Progenitor cell of endocrine pancreas (in vitro differentiated cells): Measurements from ENCODE around the gene MAP3K10. TPM values are rescaled to one million over a fixed set of nuclear protein-coding genes. Genes with fewer than 3 reads are reported as not detected.

Experiments used
- DNase-seq: peaks from one replicate; pipeline ENCODE4 v3.0.0; 2021; ENCODE audit warnings: low spot score; ENCODE audit not compliant: unreplicated experiment
- H3K27ac Mint-ChIP-seq: 2 replicates; pipeline ENCODE4 v1.8.0; 2021; ENCODE audit warnings: mild to moderate bottlenecking, moderate library complexity, mixed read lengths
- H3K27me3 Mint-ChIP-seq: 2 replicates; pipeline ENCODE4 v1.8.0; 2021; ENCODE audit warnings: mixed read lengths
- H3K36me3 Mint-ChIP-seq: 2 replicates; pipeline ENCODE4 v1.8.0; 2022; ENCODE audit warnings: mixed read lengths; ENCODE audit not compliant: insufficient read depth
- H3K4me1 Mint-ChIP-seq: 2 replicates; pipeline ENCODE4 v1.8.0; 2021; ENCODE audit warnings: low read depth, mixed read lengths
- H3K4me3 Mint-ChIP-seq: 2 replicates; pipeline ENCODE4 v1.8.0; 2021; ENCODE audit warnings: low read depth, mild to moderate bottlenecking, moderate library complexity, mixed read lengths
- H3K9me3 Mint-ChIP-seq: 2 replicates; pipeline ENCODE4 v1.8.0; 2021; ENCODE audit warnings: low read depth, mixed read lengths
- total RNA-seq: library from RNA; stranded (reverse); gene quantifications from 2 replicates; pipeline ENCODE4 v1.2.1, GENCODE V29; 2021
- TF ChIP-seq, protein P1 (sequence below): fragments of 200-600 bp; sonication (generic); IDR thresholded peaks from one replicate; pipeline ENCODE4 v1.5.0; 2021; ENCODE audit warnings: antibody characterized with exemption, mild to moderate bottlenecking; ENCODE audit not compliant: unreplicated experiment

Gene MAP3K10
- total RNA-seq, 1 donor from 2014 or later = 35.3 TPM

DNA sequence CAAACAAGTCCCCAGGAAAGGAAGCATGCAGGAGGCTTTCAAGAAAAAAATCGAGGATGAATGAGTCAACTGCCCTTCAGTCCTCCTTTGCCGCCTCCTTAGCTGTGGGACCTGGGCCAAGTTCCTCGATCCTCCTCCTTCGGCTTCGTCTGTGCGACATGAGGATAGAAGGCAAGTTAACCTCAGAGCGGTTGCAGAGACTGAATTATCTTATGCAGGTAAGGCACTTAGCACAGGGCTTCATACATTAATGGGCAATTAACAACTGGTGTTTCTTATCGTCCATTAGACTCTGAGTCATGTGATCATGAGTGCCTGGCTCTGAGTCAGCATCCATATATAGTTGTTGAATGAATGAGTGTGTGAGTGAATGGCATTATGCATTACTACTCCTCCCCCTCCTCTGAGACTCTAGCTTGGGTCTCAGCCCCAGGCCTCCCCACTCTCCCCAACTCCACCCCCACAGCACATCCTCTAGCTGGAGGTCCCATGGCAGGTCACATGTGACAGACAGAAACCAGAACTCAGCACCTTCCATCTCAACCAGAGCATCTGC lies 28.6 kb downstream of the MAP3K10 start:
- no peak overlapping the region for H3K4me3 Mint-ChIP-seq
- no peak overlapping the region for H3K27ac Mint-ChIP-seq
- no peak for DNase-seq
- peaks cover 66% of the 10 kb centered on the region for H3K27me3 Mint-ChIP-seq
- H3K4me1 Mint-ChIP-seq = peaks cover 3% of the 10 kb centered on the region
- peaks cover 4% of the 10 kb centered on the region for H3K9me3 Mint-ChIP-seq
- TF ChIP-seq, protein P1, sequence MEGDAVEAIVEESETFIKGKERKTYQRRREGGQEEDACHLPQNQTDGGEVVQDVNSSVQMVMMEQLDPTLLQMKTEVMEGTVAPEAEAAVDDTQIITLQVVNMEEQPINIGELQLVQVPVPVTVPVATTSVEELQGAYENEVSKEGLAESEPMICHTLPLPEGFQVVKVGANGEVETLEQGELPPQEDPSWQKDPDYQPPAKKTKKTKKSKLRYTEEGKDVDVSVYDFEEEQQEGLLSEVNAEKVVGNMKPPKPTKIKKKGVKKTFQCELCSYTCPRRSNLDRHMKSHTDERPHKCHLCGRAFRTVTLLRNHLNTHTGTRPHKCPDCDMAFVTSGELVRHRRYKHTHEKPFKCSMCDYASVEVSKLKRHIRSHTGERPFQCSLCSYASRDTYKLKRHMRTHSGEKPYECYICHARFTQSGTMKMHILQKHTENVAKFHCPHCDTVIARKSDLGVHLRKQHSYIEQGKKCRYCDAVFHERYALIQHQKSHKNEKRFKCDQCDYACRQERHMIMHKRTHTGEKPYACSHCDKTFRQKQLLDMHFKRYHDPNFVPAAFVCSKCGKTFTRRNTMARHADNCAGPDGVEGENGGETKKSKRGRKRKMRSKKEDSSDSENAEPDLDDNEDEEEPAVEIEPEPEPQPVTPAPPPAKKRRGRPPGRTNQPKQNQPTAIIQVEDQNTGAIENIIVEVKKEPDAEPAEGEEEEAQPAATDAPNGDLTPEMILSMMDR = no peak
- peaks cover 3% of the 10 kb centered on the region for H3K36me3 Mint-ChIP-seq

DNA sequence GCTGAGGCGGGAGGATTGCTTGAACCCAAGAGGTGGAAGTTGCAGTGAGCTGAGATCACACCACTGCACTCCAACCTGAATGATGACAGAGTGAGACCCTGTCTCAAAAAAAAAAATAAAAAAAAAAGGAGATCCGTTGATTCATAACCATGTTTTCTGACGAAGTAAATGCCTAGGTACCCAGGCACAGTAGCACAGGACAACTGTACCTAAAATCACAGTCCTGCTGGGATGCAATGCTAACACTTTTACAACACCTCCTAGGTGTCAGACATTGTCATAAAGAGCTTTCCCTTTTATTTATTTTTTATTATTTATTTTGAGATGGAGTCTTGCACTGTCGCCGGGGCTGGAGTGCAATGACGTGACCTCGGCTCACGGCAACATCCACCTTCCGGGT lies 29.4 kb downstream of the MAP3K10 start:
- peaks cover 4% of the 10 kb centered on the region for H3K9me3 Mint-ChIP-seq
- DNase-seq = no peak
- H3K36me3 Mint-ChIP-seq = peaks cover 3% of the 10 kb centered on the region
- TF ChIP-seq, protein P1 = no peak
- H3K4me3 Mint-ChIP-seq = no peak overlapping the region
- peaks cover 72% of the 10 kb centered on the region for H3K27me3 Mint-ChIP-seq
- peaks cover 3% of the 10 kb centered on the region for H3K4me1 Mint-ChIP-seq
- no peak overlapping the region for H3K27ac Mint-ChIP-seq

DNA sequence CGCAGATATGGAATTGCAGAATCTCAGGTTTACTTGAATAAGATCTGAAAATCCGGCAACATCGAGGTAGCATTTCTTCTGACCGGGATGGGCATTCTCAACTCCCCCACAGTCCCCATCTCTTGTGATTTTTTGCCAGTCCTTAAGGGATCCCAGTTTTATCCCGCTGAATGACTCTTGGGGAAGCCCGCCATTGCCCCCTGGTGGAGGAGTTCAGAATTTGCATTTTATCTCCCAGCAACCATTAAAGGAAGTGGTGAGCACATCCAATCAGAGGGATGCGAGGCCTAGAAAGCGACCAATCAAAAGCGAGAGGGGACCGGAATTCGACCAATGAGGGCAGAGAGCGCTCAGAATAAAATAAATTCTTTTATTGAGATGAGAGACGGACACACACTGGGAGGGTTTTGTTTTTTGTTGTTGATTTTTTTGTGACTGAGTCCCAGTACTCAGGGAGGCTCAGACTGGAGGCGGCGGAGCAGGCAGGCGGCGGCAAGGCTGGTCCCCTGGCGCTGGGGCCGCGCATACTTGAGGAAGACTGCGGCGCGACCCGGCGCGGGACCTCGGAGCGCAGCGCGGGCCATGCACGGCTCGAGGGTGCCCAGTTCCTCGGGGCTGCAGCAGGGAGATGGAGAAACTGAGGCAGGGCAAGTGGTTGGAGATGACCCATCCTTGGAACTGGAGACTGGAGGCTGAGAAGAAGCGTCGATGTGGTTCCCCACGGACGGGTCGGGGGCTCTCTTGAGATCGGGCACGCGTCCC lies 30.8 kb downstream of the MAP3K10 start:
- H3K36me3 Mint-ChIP-seq = peaks cover 3% of the 10 kb centered on the region
- peaks cover 68% of the 10 kb centered on the region for H3K27me3 Mint-ChIP-seq
- H3K9me3 Mint-ChIP-seq = peaks cover 4% of the 10 kb centered on the region
- peaks cover 2% of the 10 kb centered on the region for H3K4me1 Mint-ChIP-seq
- no peak overlapping the region for H3K27ac Mint-ChIP-seq
- TF ChIP-seq, protein P1 = peak; percentile 73
- no peak overlapping the region for H3K4me3 Mint-ChIP-seq
- peak; percentile 40 for DNase-seq

DNA sequence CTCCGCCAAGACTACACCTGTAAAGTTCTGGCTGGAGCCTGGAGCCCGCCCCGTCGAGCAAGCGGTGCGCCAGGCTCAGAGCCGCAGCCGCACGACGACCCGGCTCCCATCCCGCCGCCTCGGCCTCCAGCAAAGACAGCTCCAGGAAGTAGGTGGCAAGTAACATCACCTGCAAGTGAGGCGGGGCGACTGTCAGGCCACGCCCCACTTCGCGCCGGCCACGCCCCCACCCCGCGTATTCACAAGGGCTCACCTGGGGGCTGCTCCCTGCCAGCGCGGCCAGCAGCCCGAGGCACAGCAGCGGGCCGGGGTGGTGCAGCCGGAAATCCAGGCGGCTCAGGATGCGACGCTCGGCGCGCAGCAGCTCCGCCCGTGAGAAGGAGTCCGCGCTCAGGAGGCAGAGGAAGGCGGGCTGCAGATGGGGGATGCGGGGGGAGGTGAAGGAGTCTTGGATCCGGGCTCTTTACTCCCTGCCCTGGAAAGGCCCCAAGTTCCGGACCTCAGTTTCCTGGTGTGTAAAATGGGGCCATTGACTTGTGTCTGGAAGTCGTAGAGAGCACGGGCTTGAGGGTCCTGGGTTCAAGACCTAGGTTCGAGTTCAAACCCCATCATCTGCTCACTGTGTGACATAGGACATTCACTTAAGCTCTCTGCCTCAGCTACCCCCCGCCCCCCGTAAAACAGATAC lies 32.1 kb downstream of the MAP3K10 start:
- peak; percentile 53 for DNase-seq
- H3K4me3 Mint-ChIP-seq = no peak overlapping the region
- TF ChIP-seq, protein P1 = no peak
- H3K9me3 Mint-ChIP-seq = peaks cover 4% of the 10 kb centered on the region
- H3K27ac Mint-ChIP-seq = no peak overlapping the region
- H3K27me3 Mint-ChIP-seq = peaks cover 75% of the 10 kb centered on the region
- peaks cover 2% of the 10 kb centered on the region for H3K4me1 Mint-ChIP-seq
- peaks cover 3% of the 10 kb centered on the region for H3K36me3 Mint-ChIP-seq

DNA sequence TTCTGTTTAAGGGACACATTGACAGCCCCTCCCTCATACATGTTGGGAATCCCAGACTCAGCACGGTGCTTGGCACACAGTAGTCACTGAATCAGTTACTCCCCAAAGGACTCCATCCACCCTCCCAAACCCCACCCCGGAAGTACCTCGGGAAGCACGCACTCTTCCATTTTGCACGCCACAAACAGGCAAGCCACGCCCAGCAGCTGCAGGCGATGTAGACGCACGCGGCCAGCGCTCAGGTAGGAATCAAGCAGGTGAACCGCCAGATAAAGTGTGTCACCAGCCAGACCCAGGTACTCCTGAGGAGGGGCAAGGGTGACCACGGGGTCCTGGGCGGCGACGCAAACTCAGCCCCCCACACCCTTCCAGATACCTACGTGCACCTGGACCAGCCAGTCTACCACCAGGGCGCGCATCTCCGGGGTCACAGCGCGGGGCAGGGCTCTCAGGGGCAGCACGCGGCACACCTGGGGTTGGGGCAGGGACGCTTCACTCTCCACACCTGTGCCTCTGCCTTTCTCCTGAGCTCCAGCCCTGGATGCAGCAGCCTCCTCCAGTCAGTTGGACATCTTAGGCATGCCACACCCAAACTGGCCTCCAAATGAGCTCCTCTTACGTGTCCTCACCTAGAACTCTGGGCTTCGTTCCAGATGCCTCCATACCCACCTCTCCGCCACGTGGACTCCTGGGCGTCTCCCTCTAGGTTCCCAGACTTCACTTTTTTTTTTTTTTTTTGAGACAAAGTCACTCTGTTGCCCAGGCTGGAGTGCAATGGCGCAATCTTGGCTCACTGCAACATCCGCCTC lies 33.3 kb downstream of the MAP3K10 start:
- Mint-ChIP-seq H3K9me3 (peaks cover 4% of the 10 kb centered on the region), H3K27me3 (peaks cover 63% of the 10 kb centered on the region), H3K27ac (no peak overlapping the region), H3K4me1 (peaks cover 2% of the 10 kb centered on the region), H3K4me3 (no peak overlapping the region), H3K36me3 (peaks cover 3% of the 10 kb centered on the region)
- TF ChIP-seq, protein P1 = no peak
- DNase-seq = no peak
